Heart left ventricle (tissue), 13 donors: ENCODE results near the gene ADAP2.

ENCODE experiments used
- POLR2A ChIP-seq, 2 donors: fragments of 450-650 bp; IDR thresholded peaks; one replicate each; pipeline ENCODE4 v1.6.1; 2017; ENCODE audit warnings: antibody characterized with exemption in 2 of 2, mild to moderate bottlenecking in 2 of 2, moderate library complexity in 2 of 2
- TF ChIP-seq, protein P1 (sequence below), 12 donors: fragments of 200-600 bp; sonication (generic) in 4 of 12; IDR thresholded peaks; one replicate each; pipeline versions ENCODE4 v1.5.0 to v1.8.0; 2018 to 2022; ENCODE audit warnings: antibody characterized with exemption in 12 of 12, mild to moderate bottlenecking in 5 of 12
- donor health status: ischemic (EF 13 %, LVEDD 7.1; RV severe dilation, severe dysfunction).
- donor health status: DM: no; HTN: yes; CAD: no.
- donor health status: DM: no; HTN: no; CAD: no.
- donor health status: ischemic (EF 25% LVEDD 6.9; RV normal size, moderate dysfunction).
- donor health status: ischemic (EF 25% LVEDD 5.7; RV mildly dilated, moderate dysfunction).
- donor health status: ischemic (EF 35%, LVEDD 5.7; RV mildly dilated, moderate dysfunction).
- donor health status: nonischemic (EF 11% LVEDD 7.7; RV severe dilation, severe dysfunction).
- donor health status: DM: yes; HTN: yes; CAD: no.
- donor health status: PGD.
- donor health status: ischemic (EF 29% LVEDD 5.4; RV normal size, mild dysfunction).
- donor health status: nonischemic (EF 23%, LVEDD 6.1; RV moderate dilation, normal function).

DNA sequence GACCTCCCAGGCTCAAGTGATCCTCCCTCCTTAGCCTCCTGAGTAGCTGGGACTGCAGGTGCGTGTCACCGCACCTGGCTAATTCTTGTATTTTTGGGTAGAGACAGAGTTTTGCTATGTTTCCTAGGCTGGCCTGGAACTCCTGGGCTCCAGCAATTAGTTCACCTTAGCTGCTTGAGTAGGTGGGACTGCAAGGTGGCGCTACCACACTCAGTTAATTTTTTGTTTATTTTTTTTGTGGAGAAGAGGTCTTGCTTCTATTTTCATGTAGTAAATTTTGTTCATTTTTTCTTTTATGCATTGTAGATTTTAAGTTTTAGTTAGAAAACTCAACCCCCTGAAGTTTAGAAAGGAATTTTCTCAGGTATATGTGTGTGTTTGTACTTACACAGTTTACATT, 70.8 kb downstream of the ADAP2 start:
- TF ChIP-seq, protein P1, sequence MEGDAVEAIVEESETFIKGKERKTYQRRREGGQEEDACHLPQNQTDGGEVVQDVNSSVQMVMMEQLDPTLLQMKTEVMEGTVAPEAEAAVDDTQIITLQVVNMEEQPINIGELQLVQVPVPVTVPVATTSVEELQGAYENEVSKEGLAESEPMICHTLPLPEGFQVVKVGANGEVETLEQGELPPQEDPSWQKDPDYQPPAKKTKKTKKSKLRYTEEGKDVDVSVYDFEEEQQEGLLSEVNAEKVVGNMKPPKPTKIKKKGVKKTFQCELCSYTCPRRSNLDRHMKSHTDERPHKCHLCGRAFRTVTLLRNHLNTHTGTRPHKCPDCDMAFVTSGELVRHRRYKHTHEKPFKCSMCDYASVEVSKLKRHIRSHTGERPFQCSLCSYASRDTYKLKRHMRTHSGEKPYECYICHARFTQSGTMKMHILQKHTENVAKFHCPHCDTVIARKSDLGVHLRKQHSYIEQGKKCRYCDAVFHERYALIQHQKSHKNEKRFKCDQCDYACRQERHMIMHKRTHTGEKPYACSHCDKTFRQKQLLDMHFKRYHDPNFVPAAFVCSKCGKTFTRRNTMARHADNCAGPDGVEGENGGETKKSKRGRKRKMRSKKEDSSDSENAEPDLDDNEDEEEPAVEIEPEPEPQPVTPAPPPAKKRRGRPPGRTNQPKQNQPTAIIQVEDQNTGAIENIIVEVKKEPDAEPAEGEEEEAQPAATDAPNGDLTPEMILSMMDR (IDR thresholded peaks at IDR 0.05), result no peak
- TF ChIP-seq POLR2A (IDR thresholded peaks at IDR 0.05), result no peak
